GM23248 (cell line): Measurements from ENCODE around the gene SYNCRIP. TPM values are rescaled to one million over a fixed set of nuclear protein-coding genes. Genes with fewer than 3 reads are reported as not detected.

Experiments used
- DNase-seq: peaks from one replicate; pipeline ENCODE4 v3.0.0-alpha.2; 2015
- H2AFZ ChIP-seq: fragments of 200-600 bp; sonication (generic); 2 replicates; pipeline ENCODE4 v1.6.1; 2016; ENCODE audit warnings: antibody characterized with exemption
- H3F3A ChIP-seq: fragments of 200-600 bp; sonication (generic); 2 replicates; pipeline ENCODE4 v1.6.1; 2016; ENCODE audit warnings: mild to moderate bottlenecking, antibody characterized with exemption, mixed run types; ENCODE audit not compliant: insufficient read depth
- H3K27ac ChIP-seq: fragments of 200-600 bp; sonication (generic); 2 replicates; pipeline ENCODE4 v1.5.1; 2016; ENCODE audit warnings: mild to moderate bottlenecking
- H3K27me3 ChIP-seq: fragments of 200-600 bp; sonication (generic); replicated peaks from 2 replicates; pipeline ENCODE4 v1.6.1; 2016; ENCODE audit warnings: mild to moderate bottlenecking; ENCODE audit not compliant: insufficient read depth
- H3K36me3 ChIP-seq: fragments of 200-600 bp; sonication (generic); 2 replicates; pipeline ENCODE4 v1.6.1; 2016; ENCODE audit warnings: low read depth, mild to moderate bottlenecking
- H3K4me1 ChIP-seq: fragments of 200-600 bp; sonication (generic); 2 replicates; pipeline ENCODE4 v1.6.1; 2016; ENCODE audit warnings: mild to moderate bottlenecking; ENCODE audit not compliant: insufficient read depth
- H3K4me2 ChIP-seq: fragments of 200-600 bp; sonication (generic); one replicate; pipeline ENCODE4 v1.6.1; 2016; ENCODE audit warnings: mild to moderate bottlenecking; ENCODE audit not compliant: unreplicated experiment
- H3K4me3 ChIP-seq: fragments of 200-600 bp; sonication (generic); 2 replicates; pipeline ENCODE4 v1.5.1; 2016; ENCODE audit warnings: mild to moderate bottlenecking
- H3K79me2 ChIP-seq: fragments of 200-600 bp; sonication (generic); 2 replicates; pipeline ENCODE4 v1.6.1; 2016; ENCODE audit warnings: mild to moderate bottlenecking; ENCODE audit not compliant: insufficient read depth
- H3K9ac ChIP-seq: fragments of 200-600 bp; sonication (generic); 2 replicates; pipeline ENCODE4 v1.6.1; 2016; ENCODE audit warnings: mild to moderate bottlenecking
- H3K9me2 ChIP-seq: fragments of 200-600 bp; sonication (generic); 2 replicates; pipeline ENCODE4 v1.6.1; 2016; ENCODE audit warnings: mixed run types, mild to moderate bottlenecking, moderate library complexity; ENCODE audit not compliant: insufficient read depth
- H3K9me3 ChIP-seq: fragments of 200-600 bp; sonication (generic); one replicate; pipeline ENCODE4 v1.6.1; 2017; ENCODE audit warnings: low read depth
- H4K20me1 ChIP-seq: fragments of 200-600 bp; sonication (generic); 2 replicates; pipeline ENCODE4 v1.6.0; 2016; ENCODE audit not compliant: insufficient read depth
- EZH2 ChIP-seq: fragments of 200-600 bp; sonication (generic); IDR thresholded peaks from 2 replicates; pipeline ENCODE4 v1.6.1; 2018; ENCODE audit warnings: antibody characterized with exemption, mild to moderate bottlenecking; ENCODE audit not compliant: insufficient read depth, poor library complexity, severe bottlenecking
- EZH2phosphoT487 ChIP-seq: fragments of 200-600 bp; sonication (generic); IDR thresholded peaks from 2 replicates; pipeline ENCODE4 v1.6.1; 2018; ENCODE audit warnings: antibody characterized with exemption, moderate library complexity, mild to moderate bottlenecking, low read depth; ENCODE audit not compliant: insufficient read depth
- WGBS, 2 experiments: methylation state at CpG; one replicate each; pipeline ENCODE4 v1.1.6; 2015 to 2017; ENCODE audit warnings: low lambda C conversion rate in 2 of 2, low coverage in 1 of 2; ENCODE audit errors: missing lambda C conversion rate in 2 of 2; 5-methylcytosine and 5-hydroxymethylcytosine counted together
- in situ Hi-C: fragments of 300-500 bp; cut with MboI; formaldehyde crosslinking; loops from 2 replicates; pipeline ENCODE4 v1.15.0; 2020
- polyA plus RNA-seq: library from polyadenylated mRNA; unstranded; fragments of >200 nt; fragmentation: Nextera tagmentation; extraction: Ambion mirVana; gene quantifications from 2 replicates; pipeline ENCODE4 v1.2.1, GENCODE V29; 2016
- total RNA-seq: library from RNA; depleted of rRNA; stranded (reverse); fragments of >200 nt; shearing (Covaris generic); gene quantifications from 2 replicates; pipeline ENCODE4 v1.2.3, GENCODE V29; 2014; rRNA removed

SYNCRIP gene
- 77.9 and 99.0 TPM in 2 replicates for total RNA-seq
- polyA plus RNA-seq, result 138 and 150 TPM in 2 replicates

DNA sequence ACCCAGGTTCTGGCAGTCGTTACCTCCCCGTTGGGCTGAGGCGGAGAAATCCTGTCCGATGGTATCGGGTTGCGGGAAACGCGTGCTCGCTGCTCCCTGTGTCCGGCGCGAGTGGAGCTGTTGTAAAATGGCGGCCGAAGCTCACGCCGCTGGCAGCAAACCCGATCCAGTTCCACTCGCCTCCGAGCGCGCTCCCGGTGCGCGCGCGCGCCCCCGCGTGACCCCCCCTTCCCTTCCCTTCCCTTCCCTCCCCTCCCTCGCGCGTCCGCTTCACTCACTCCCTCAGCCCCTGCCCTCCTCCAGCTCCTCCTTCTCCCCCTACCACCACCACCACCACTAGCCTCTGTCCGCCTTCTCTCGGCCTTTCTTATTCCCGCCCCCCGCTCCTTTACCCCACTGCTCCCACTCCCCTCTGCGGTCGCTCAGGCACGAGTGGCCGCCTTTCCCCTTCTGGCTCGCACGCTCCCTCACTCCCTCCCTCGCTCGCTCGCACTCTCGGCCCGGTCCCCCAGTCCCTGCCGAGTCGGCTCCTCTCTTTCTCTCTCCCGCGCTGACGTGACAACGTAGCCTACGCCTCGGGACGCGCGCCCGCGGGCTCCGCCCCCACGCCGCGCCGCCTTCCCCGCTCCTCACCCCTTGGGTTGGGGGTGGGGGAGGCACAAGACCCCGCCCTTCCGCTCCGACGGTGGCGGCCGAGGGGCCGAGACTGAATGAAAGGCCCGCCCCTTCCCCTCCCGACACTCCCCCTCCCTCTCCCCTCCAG lies at the start of gene SYNCRIP:
Gene SYNCRIP (minus strand): TSS at position 113 of the 763 bp plus-strand sequence. CDS start 1,447 bp downstream, outside the sequence.
- Histone ChIP-seq H3K4me3 (peak within 1 kb of the TSS; percentile 98), H2AFZ (peak within 1 kb of the TSS; percentile 80), H3K4me1 (peaks cover 41% of the 10 kb centered on the region), H3K79me2 (peaks cover 47% of the 10 kb centered on the region), H3K4me2 (peak within 1 kb of the TSS; percentile 92), H3K27me3 (no peaks in the 10 kb centered on the region), H3K9me2 (no peaks in the 10 kb centered on the region), H3K36me3 (peaks cover 25% of the 10 kb centered on the region), H3K27ac (peak within 1 kb of the TSS; percentile 100), H3F3A (peaks cover 21% of the 10 kb centered on the region), H4K20me1 (peaks cover 28% of the 10 kb centered on the region), H3K9ac (peak within 1 kb of the TSS; percentile 100), H3K9me3 (no peaks in the 10 kb centered on the region)
- no peak for TF ChIP-seq EZH2
- no peak for TF ChIP-seq EZH2phosphoT487
- in situ Hi-C loops, result no loop called here
- DNase-seq, result peak; percentile 100
- WGBS, 2 experiments, result 1% methylated on average over 31 to 65 of the region's 76 CpGs

DNA sequence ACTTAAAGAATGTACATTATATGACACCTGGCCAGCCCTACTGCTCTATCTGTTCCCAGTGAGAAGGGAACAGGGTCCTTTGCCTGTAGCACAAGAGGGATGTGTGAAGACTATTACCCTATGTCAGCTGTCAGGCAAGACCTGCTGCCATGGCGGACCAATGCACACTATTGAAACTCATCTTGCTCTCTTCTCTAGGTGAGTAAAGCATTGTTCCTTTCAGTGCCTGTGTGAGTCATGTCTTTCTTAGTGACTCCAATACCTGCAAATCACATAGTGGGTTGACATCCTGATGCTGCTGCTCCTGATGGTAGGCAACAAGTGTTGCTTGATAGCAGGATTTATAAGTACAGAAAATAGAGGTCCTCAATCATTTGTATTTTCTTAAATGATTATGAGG lies 48.8 kb upstream of the SYNCRIP start:
- Histone ChIP-seq H3K4me1 (no peaks in the 10 kb centered on the region), H4K20me1 (no peaks in the 10 kb centered on the region), H3K4me2 (no peak overlapping the region), H3K9me3 (no peaks in the 10 kb centered on the region), H3K9ac (no peak overlapping the region), H3K9me2 (no peaks in the 10 kb centered on the region), H3F3A (no peaks in the 10 kb centered on the region), H3K27me3 (no peaks in the 10 kb centered on the region), H3K27ac (no peak overlapping the region), H2AFZ (no peak overlapping the region), H3K79me2 (no peaks in the 10 kb centered on the region), H3K36me3 (no peaks in the 10 kb centered on the region), H3K4me3 (no peak overlapping the region)
- 95 to 100% methylated on average over 1 of the region's 1 CpG for WGBS, 2 experiments
- TF ChIP-seq EZH2phosphoT487 (no peak), EZH2 (no peak)
- in situ Hi-C loops, result no loop called here
- no peak for DNase-seq

DNA sequence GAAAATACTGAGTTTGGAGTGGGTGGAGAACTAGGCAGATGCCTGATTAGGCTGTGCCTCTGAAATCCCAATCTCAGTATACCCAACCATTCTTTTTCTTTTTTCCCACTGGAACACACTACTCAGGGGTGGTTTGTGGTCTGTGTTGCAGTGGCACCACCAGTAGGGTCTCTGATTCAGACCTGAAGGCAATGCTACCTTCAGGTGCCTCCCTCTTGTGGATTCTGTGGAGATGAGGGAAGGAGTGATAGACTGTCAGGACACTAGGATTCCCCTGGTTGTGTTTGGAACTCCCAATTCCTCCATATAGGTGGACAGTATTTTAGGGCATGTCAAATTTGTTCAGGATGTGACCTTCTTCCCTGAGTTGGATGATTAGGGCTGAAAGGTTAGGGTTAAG lies 47.4 kb upstream of the SYNCRIP start:
- no peaks in the 10 kb centered on the region for H3K4me1 ChIP-seq
- H2AFZ ChIP-seq, result no peak overlapping the region
- no peaks in the 10 kb centered on the region for H3K9me2 ChIP-seq
- H4K20me1 ChIP-seq, result no peaks in the 10 kb centered on the region
- no peaks in the 10 kb centered on the region for H3K9me3 ChIP-seq
- H3K79me2 ChIP-seq, result no peaks in the 10 kb centered on the region
- no peak overlapping the region for H3K9ac ChIP-seq
- H3K27ac ChIP-seq, result no peak overlapping the region
- no peak overlapping the region for H3K4me3 ChIP-seq
- in situ Hi-C loops, result no loop called here
- H3K4me2 ChIP-seq, result no peak overlapping the region
- no peaks in the 10 kb centered on the region for H3F3A ChIP-seq
- no peaks in the 10 kb centered on the region for H3K27me3 ChIP-seq
- TF ChIP-seq EZH2, result no peak
- TF ChIP-seq EZH2phosphoT487, result no peak
- DNase-seq, result no peak
- no peaks in the 10 kb centered on the region for H3K36me3 ChIP-seq

DNA sequence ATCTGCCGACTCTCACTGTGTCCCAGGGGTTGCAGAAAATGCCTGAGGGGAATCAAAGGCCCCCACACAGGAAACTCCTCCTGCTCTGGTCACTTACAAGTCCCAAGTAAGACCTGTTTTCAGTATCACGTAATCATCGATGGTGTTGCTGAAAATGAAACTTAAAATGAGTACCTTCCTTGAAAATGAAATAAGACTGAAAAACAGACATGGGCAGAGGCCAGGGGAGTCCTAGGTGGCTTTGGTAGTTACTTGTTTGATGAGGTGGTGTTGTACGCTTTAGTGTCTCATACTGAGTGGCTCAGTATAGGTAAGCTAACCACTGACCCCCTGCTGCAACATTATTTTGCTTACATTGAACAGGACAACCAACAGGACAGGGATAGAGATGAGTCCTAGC lies 43.0 kb upstream of the SYNCRIP start:
- Histone ChIP-seq H3K36me3 (no peaks in the 10 kb centered on the region), H3K27me3 (no peaks in the 10 kb centered on the region), H3K27ac (no peak overlapping the region), H3K4me3 (no peak overlapping the region), H2AFZ (no peak overlapping the region), H3K4me1 (no peaks in the 10 kb centered on the region), H3K4me2 (no peak overlapping the region), H3F3A (no peaks in the 10 kb centered on the region), H3K79me2 (peaks cover 10% of the 10 kb centered on the region), H3K9me3 (no peaks in the 10 kb centered on the region), H3K9me2 (no peaks in the 10 kb centered on the region), H3K9ac (no peak overlapping the region), H4K20me1 (no peaks in the 10 kb centered on the region)
- no peak for TF ChIP-seq EZH2phosphoT487
- no peak for TF ChIP-seq EZH2
- no peak for DNase-seq
- in situ Hi-C loops, result no loop called here
- WGBS, 2 experiments, result 94% methylated on average over 4 of the region's 4 CpGs
